ENCODE measurements around the gene SHC3. TPM values are rescaled to one million over a fixed set of nuclear protein-coding genes. Genes with fewer than 3 reads are reported as not detected.

Gene SHC3
- total and polyA plus RNA-seq, 2 donors (not counting 3 experiments of a cell fraction or from before 2014, with no cell fraction given) = 1.0 to 2.0 TPM

DNA sequence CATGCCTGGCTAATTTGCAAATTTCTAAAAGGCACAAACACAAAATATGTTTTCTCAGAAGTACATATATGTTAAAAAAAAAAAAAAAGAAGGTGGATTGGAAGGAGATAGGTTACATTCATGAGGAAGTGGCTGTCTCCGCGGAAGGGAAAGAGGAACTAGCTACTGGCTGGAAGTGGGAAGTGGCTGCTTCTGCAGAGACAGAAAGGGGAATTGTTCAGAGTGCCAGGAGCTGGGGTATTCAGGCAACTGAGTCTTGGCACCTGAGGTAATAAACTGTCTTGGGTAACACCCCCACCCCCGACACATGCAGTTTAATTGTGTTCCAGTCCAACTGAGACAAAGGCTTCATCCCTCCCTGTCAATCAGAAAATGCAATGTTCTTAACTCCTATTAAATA lies 141.7 kb downstream of the SHC3 start:
- dilution Hi-C loops (cut with MboI; ENCODE audit: extremely low pct_ligation_motif_present, low sequenced_read_pairs) = no loop called here
- Histone ChIP-seq H3K4me1 (ENCODE audit: control insufficient read depth, extremely low read depth, insufficient read depth, low read length) (peaks cover 4% of the 10 kb centered on the region), H3K9me1 (replicated peaks; ENCODE audit: control insufficient read depth, extremely low read depth, insufficient read depth, low read length) (no peaks in the 10 kb centered on the region), H3K27me3 (ENCODE audit: control insufficient read depth in 2 of 2, insufficient read depth in 2 of 2, low read length in 2 of 2) (no peaks in the 10 kb centered on the region), H4K20me1 (replicated peaks; ENCODE audit: control insufficient read depth, extremely low read depth, insufficient read depth, low read length) (no peaks in the 10 kb centered on the region), H3K79me2 (ENCODE audit: control insufficient read depth, insufficient read depth, low read length) (no peaks in the 10 kb centered on the region), H3K27ac (ENCODE audit: insufficient read depth, low read depth, low read length) (no peak overlapping the region), H3K4me2 (ENCODE audit: insufficient read depth, low read length) (no peak overlapping the region), H3K36me3 (ENCODE audit: control insufficient read depth in 2 of 2, extremely low read depth in 1 of 2, insufficient read depth in 2 of 2, low read length in 2 of 2) (no peaks in the 10 kb centered on the region), H3K9me3 (replicated peaks; ENCODE audit: control insufficient read depth, insufficient read depth, low read length) (no peaks in the 10 kb centered on the region), H2AFZ (ENCODE audit: low read depth, low read length) (no peak overlapping the region), H3K4me3 (replicated peaks in 1 of 3; ENCODE audit: insufficient read depth in 1 of 3, low read depth in 1 of 3, low read length in 3 of 3) (no peak overlapping the region), H3K9ac (replicated peaks; ENCODE audit: extremely low read depth, insufficient read depth, low read length) (no peak overlapping the region)
- ChIA-PET POLR2A (no interaction called here), CTCF (no interaction called here)
- intact Hi-C loops (cut with micrococcal nuclease) = no loop called here
- DNase-seq (ENCODE audit: low read depth, low spot score) (no peak), FAIRE-seq (no peak)
- no TSS peak for BruUV-seq (replicated peaks)
- TF ChIP-seq FOS (IDR thresholded peaks at IDR 0.05; ENCODE audit: borderline replicate concordance, insufficient read depth, low read length) = no peak
- no peak for TF ChIP-seq JUN (IDR thresholded peaks at IDR 0.05; ENCODE audit: borderline replicate concordance, insufficient read depth, insufficient read length, low read depth)
- TF ChIP-seq, protein P1, sequence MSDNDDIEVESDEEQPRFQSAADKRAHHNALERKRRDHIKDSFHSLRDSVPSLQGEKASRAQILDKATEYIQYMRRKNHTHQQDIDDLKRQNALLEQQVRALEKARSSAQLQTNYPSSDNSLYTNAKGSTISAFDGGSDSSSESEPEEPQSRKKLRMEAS (IDR thresholded peaks at IDR 0.05; ENCODE audit: insufficient read depth, insufficient read length) = no peak
- no peak for TF ChIP-seq MYC (IDR thresholded peaks at IDR 0.05; ENCODE audit: low read depth, low read length)
- TF ChIP-seq CTCF (IDR thresholded peaks at IDR 0.05; ENCODE audit: extremely low read depth in 1 of 2, insufficient read depth in 1 of 2, low read depth in 1 of 2, low read length in 2 of 2) = no peak
- no peak for TF ChIP-seq EZH2 (IDR thresholded peaks at IDR 0.05; ENCODE audit: borderline replicate concordance, low read depth, low read length, severe bottlenecking)
- TF ChIP-seq GATA2 (IDR thresholded peaks at IDR 0.05; ENCODE audit: insufficient read depth, insufficient read length, low read depth, low read length) = no peak
- TF ChIP-seq POLR2AphosphoS5 (IDR thresholded peaks at IDR 0.05; ENCODE audit: insufficient read depth, low read depth, low read length) = no peak
- TF ChIP-seq POLR2A (IDR thresholded peaks at IDR 0.05; ENCODE audit: low read depth, low read length) = no peak
